Astrocyte of the cerebellum (primary cell): ENCODE measurements around the gene BICDL2.

Experiments used
- DNase-seq: peaks from one replicate; pipeline ENCODE4 v3.0.0-alpha.2; 2011; ENCODE audit warnings: low read depth
- H3K4me3 ChIP-seq: 2 replicates; pipeline ENCODE4 v1.5.1; 2011; ENCODE audit warnings: mild to moderate bottlenecking, low read depth, low read length, moderate library complexity
- in situ Hi-C: cut with HindIII; loops from 2 replicates; pipeline ENCODE4 v1.10.0; 2017; ENCODE audit warnings: low sequenced_read_pairs
- TF ChIP-seq, protein P1 (sequence below): IDR thresholded peaks from 2 replicates; pipeline ENCODE4 v1.5.1; 2012; ENCODE audit warnings: low read length, low read depth, moderate library complexity, mild to moderate bottlenecking; ENCODE audit errors: missing control alignments

The BICDL2 gene

DNA sequence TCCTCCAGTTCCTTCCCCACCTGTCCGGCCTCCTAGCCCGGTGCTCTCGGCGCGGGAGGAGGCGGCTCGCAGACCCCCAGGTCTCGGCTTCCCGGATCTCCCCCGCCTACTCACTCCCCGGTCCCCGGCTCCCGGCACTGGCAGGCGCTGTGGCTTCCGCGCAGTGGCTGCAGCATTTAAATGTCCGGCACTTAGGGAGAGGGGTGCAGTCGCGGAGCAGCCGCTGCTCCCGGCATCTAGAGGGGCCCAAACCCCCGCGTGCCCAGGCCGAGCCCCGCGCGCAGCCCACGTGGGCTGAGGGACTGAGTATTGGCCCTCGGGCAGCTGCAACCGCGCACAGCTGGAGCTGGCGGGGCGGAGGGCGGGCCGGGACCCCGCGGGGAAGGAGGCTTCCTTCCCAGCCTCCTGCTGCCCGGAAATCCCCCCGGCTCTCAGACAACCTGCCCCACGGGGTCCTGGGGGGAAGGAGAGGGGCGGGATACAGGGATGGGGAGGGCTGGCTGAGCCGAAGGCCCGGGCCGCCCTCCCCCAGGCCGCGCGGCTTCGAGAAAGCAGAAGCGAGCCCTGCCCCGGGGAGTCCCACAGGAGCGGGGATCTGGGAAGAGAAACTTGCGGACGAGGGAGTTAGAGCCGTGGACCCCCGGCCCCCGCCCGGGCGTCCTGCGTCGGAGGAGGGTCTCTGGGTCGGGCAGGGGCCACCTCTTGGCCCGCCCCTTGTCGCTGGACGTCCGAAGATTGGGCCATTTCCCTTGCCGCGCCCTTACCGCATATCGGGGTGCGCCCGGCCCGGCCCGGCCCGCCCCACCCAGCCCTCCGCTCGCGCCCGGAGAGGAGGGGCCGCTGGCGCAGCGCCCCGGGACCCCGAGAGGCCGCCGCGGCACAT lies 9.3 kb upstream of the BICDL2 start, which contains the start of gene MMP25:
TSS of gene MMP25 (plus strand) at position 804 of the 883 bp plus-strand sequence. CDS start 357 bp downstream, outside the sequence.
- DNase-seq: no peak
- in situ Hi-C loops: loop anchor here (5.0 kb wide), 1 partner anchor 81 kb away; no protein-coding TSS in a partner anchor
- TF ChIP-seq, protein P1, sequence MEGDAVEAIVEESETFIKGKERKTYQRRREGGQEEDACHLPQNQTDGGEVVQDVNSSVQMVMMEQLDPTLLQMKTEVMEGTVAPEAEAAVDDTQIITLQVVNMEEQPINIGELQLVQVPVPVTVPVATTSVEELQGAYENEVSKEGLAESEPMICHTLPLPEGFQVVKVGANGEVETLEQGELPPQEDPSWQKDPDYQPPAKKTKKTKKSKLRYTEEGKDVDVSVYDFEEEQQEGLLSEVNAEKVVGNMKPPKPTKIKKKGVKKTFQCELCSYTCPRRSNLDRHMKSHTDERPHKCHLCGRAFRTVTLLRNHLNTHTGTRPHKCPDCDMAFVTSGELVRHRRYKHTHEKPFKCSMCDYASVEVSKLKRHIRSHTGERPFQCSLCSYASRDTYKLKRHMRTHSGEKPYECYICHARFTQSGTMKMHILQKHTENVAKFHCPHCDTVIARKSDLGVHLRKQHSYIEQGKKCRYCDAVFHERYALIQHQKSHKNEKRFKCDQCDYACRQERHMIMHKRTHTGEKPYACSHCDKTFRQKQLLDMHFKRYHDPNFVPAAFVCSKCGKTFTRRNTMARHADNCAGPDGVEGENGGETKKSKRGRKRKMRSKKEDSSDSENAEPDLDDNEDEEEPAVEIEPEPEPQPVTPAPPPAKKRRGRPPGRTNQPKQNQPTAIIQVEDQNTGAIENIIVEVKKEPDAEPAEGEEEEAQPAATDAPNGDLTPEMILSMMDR: no peak
- H3K4me3 ChIP-seq: peak within 1 kb of the TSS; percentile 39

DNA sequence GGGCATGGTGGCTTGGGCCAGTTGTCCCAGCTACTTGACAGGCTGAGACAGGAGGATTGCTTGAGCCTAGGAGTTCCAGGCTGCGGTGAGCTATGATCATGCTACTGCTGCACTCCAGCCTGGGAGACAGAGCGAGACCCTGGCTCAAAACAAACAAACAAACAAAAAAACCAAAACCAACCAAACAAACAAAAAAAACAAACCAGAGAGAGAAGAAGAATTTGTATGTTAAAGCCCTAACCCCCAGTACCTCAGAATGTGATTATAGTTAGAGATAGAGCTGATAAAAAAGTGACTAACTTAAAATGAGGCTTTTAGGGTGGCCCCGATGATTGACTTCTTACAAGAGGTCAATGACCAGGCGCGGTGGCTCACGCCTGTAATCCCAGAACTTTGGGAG lies 8.0 kb upstream of the BICDL2 start:
- TF ChIP-seq, protein P1: no peak
- in situ Hi-C loops: loop anchor here (5.0 kb wide), 1 partner anchor 83 kb away; no protein-coding TSS in a partner anchor
- DNase-seq: no peak
- no peak overlapping the region for H3K4me3 ChIP-seq

DNA sequence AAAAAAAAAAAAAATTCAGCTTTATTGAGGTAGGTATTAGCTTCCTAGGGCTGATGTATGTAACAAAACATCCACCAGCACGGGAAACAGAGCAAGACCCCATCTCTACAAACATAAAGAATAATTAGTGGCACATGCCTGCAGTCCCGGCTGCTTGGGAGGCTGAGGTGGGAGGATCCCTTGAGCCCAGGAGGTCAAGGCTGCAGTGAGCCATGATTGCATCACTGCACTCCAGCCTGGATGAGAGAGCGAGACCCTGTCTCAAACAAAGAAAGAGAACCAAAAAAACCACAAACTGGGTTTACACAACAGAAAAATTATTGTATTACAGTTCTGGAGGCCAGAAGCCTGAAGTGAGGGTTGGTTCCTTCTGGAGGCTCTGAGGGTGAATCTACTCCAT lies 5.6 kb upstream of the BICDL2 start:
- H3K4me3 ChIP-seq: no peak overlapping the region
- TF ChIP-seq, protein P1: no peak
- no peak for DNase-seq
- in situ Hi-C loops: no loop called here

DNA sequence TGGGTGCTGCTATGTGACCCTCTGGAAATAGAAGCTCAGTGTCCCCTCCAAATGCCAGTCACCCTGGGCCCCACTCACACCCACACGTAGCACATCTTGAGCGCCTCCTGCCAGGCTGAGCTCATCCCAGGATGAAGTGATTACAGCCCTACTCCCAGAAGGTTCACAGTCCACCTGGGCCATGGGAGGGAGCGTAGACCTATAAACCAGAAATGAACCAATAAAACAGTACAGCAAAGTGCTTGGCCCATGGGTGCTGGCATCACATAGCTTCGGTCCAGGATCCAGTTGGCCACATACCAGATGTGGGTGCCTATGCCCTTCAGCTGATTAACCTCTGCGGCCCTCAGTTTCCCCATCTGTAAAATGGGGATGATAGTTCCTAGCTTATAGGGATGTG lies 2.2 kb upstream of the BICDL2 start:
- no peak overlapping the region for H3K4me3 ChIP-seq
- TF ChIP-seq, protein P1: no peak
- in situ Hi-C loops: no loop called here
- DNase-seq: no peak

DNA sequence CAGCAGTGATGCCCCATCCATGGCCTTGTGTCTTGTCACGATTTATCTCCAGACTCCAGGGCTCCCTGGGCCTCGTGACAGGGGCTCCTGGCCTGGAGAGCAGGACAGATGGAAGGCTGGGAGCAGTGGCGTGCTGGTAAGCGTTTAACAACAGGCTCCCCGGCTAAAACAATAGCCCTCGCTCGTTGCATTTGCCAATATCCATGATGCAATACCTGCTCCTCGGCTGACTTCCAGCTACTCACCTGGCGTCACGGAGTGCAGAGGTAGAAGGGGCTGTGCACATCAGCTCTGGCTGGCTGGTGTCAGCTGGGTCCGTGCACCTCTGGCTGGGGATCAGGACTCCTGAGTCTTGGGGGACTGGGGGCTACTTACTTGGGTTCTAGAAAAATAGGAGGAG lies 1.5 kb upstream of the BICDL2 start:
- in situ Hi-C loops: no loop called here
- TF ChIP-seq, protein P1: no peak
- no peak for DNase-seq
- H3K4me3 ChIP-seq: no peak overlapping the region

DNA sequence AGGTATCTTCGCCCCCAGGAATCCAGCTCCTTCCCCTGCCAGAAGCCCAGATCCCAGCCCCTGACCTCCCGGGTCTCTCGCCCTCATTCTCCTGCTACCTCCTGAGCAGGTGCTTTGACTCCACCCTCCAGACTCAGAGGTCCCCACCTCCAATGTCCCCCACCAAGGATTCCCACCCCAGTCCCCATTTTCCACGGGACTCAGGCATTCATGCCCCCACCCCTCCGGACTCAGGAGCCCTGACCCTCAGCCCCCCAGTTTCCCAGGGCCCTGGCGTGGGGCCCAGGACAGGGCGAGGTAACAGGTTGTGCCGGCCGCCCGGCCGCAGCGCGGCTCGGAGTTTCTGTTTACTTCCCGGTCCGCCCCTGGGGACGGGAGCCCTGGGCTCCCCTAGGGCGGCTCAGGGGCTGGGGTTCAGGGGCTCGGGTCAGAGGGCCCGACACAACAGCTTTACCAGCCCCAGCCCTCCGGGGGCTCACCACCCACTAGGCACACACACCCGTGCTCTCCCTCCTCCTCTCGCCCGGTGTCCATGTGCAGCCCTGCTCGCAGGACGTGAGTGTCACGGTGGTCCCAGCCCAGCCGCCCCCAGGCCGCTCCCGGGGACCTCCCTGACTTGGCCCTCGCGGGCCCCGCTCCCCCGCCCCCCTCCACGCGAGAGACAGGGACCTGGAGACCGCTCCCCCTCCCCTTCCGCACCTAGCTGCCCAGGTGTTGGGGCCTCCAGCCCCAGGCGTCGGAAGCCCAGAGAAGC lies 595 bp downstream of the BICDL2 start:
- H3K4me3 ChIP-seq: no peak overlapping the region

More for the DNA sequence above, 595 bp downstream of the BICDL2 start:
- DNase-seq: no peak
- TF ChIP-seq, protein P1: no peak
- in situ Hi-C loops: no loop called here
